ENCODE measurements around the gene ERN1. TPM values are rescaled to one million over a fixed set of nuclear protein-coding genes. Genes with fewer than 3 reads are reported as not detected.

ERN1 gene
- total and polyA plus RNA-seq, 2 donors (not counting 1 experiment from before 2014, with no cell fraction given) = 3.3 to 11.7 TPM

DNA sequence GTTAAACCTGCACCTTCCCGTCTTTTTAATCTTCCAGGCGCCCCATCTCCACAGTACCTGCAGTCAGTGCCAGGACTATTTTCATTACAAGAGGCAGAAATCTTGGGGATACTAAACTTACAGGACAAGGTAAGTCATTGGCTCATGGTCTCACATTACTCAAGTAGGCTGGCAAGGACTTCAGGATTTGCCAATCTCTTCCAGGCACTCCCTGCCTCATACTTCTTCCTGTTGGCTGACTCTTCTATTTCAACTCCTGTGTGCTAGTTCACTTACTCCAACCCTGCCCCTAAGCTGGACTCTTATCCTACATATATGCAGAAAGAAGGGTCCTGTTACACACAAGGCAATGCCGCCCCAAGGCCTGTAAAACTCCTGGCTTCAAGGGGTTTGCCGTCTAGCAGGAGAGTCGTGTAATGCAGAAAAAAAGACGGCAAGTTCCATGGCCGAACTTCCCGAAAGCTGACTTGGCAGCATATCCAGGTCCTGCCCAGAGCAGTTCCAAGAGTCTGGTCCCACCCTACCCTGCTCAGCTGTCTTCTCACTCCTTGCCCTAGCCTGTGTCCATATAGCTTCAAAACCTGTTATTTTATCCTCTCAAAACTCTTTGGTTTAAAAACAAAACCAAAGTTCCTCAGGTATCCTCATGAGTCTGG, 14.8 kb downstream of the ERN1 start:
- Histone ChIP-seq H3K4me1 (ENCODE audit: control insufficient read depth, extremely low read depth, insufficient read depth, low read length) (peaks cover 8% of the 10 kb centered on the region), H3K27me3 (ENCODE audit: control insufficient read depth, insufficient read depth, low read length) (no peaks in the 10 kb centered on the region), H3K9ac (ENCODE audit: insufficient read depth, low read length) (no peak overlapping the region), H4K20me1 (ENCODE audit: control insufficient read depth, extremely low read depth, insufficient read depth, low read length) (no peaks in the 10 kb centered on the region), H3K36me3 (ENCODE audit: control insufficient read depth, insufficient read depth, low read length) (no peaks in the 10 kb centered on the region), H3K4me2 (ENCODE audit: extremely low read depth, insufficient read depth, low read length) (peak overlapping the region; percentile 46), H3K79me2 (ENCODE audit: control insufficient read depth, insufficient read depth, low read length) (no peaks in the 10 kb centered on the region), H3K9me3 (ENCODE audit: control insufficient read depth, insufficient read depth, low read depth, low read length) (no peaks in the 10 kb centered on the region), H3K4me3 (replicated peaks in 1 of 4; ENCODE audit: control extremely low read depth in 1 of 4, insufficient read depth in 1 of 4, low read depth in 3 of 4, low read length in 4 of 4) (no peak overlapping the region), H2AFZ (ENCODE audit: low read length) (no peak overlapping the region), H3K27ac (ENCODE audit: insufficient read depth, low read length) (no peak overlapping the region)
- TF ChIP-seq EZH2 (IDR thresholded peaks at IDR 0.05; ENCODE audit: low read length, missing control alignments) = no peak
- TF ChIP-seq, protein P1, sequence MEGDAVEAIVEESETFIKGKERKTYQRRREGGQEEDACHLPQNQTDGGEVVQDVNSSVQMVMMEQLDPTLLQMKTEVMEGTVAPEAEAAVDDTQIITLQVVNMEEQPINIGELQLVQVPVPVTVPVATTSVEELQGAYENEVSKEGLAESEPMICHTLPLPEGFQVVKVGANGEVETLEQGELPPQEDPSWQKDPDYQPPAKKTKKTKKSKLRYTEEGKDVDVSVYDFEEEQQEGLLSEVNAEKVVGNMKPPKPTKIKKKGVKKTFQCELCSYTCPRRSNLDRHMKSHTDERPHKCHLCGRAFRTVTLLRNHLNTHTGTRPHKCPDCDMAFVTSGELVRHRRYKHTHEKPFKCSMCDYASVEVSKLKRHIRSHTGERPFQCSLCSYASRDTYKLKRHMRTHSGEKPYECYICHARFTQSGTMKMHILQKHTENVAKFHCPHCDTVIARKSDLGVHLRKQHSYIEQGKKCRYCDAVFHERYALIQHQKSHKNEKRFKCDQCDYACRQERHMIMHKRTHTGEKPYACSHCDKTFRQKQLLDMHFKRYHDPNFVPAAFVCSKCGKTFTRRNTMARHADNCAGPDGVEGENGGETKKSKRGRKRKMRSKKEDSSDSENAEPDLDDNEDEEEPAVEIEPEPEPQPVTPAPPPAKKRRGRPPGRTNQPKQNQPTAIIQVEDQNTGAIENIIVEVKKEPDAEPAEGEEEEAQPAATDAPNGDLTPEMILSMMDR (conservative IDR thresholded peaks at IDR 0.05 in 1 of 2, IDR thresholded peaks at IDR 0.05 in 1 of 2; ENCODE audit: low read depth in 1 of 2, low read length in 2 of 2) = no peak
- DNase-seq (ENCODE audit: low read depth in 2 of 2) = no peak

DNA sequence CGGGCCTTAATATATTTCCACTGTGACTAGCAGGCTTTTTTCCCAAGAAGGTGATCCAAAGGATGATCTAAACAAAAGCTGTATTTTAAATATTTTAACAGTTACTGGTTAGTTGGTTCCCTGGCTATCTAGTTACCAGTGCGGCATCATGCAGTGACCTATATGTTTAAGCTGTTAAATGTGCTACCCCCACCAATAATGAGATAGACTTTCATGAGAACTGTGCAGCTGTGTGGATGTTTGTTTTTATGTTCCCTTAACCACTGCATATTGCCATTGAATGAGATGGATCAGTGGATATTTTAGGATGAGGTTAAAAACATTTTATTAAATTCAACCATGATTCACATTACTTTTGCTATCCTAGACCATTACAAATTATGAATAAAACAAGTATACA, 16.9 kb downstream of the ERN1 start:
- no peak for DNase-seq (ENCODE audit: low read depth in 2 of 2)
- Histone ChIP-seq H3K79me2 (ENCODE audit: control insufficient read depth, insufficient read depth, low read length) (no peaks in the 10 kb centered on the region), H3K27me3 (ENCODE audit: control insufficient read depth, insufficient read depth, low read length) (no peaks in the 10 kb centered on the region), H3K4me2 (ENCODE audit: extremely low read depth, insufficient read depth, low read length) (no peak overlapping the region), H3K9me3 (ENCODE audit: control insufficient read depth, insufficient read depth, low read depth, low read length) (no peaks in the 10 kb centered on the region), H3K4me1 (ENCODE audit: control insufficient read depth, extremely low read depth, insufficient read depth, low read length) (peaks cover 8% of the 10 kb centered on the region), H2AFZ (ENCODE audit: low read length) (no peak overlapping the region), H4K20me1 (ENCODE audit: control insufficient read depth, extremely low read depth, insufficient read depth, low read length) (no peaks in the 10 kb centered on the region), H3K4me3 (replicated peaks in 1 of 4; ENCODE audit: control extremely low read depth in 1 of 4, insufficient read depth in 1 of 4, low read depth in 3 of 4, low read length in 4 of 4) (no peak overlapping the region), H3K27ac (ENCODE audit: insufficient read depth, low read length) (no peak overlapping the region), H3K36me3 (ENCODE audit: control insufficient read depth, insufficient read depth, low read length) (no peaks in the 10 kb centered on the region), H3K9ac (ENCODE audit: insufficient read depth, low read length) (no peak overlapping the region)
- TF ChIP-seq, protein P1 (conservative IDR thresholded peaks at IDR 0.05 in 1 of 2, IDR thresholded peaks at IDR 0.05 in 1 of 2; ENCODE audit: low read depth in 1 of 2, low read length in 2 of 2) = no peak

DNA sequence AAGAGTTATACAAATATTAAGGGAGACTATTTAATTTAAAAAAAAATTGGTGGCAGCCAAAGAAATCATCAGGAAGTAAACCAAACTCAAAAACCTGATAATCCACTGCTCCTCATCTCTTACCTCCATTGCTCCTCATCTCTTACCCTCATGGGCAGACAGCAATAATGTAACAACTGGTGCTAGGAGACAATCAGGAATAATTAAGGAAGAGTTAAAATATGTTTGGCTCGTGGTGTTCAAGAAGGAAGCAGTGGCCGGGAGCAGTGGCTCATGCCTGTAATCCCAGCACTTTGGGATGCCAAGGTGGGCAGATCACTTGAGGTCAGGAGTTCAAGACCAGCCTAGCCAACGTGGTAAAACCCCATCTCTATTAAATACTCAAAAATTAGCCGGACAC, 18.1 kb downstream of the ERN1 start:
- no peaks in the 10 kb centered on the region for H3K36me3 ChIP-seq (ENCODE audit: control insufficient read depth, insufficient read depth, low read length)
- no peaks in the 10 kb centered on the region for H4K20me1 ChIP-seq (ENCODE audit: control insufficient read depth, extremely low read depth, insufficient read depth, low read length)
- H3K9ac ChIP-seq (ENCODE audit: insufficient read depth, low read length) = no peak overlapping the region
- H3K9me3 ChIP-seq (ENCODE audit: control insufficient read depth, insufficient read depth, low read depth, low read length) = no peaks in the 10 kb centered on the region
- no peak for DNase-seq (ENCODE audit: low read depth in 2 of 2)
- no peak overlapping the region for H3K27ac ChIP-seq (ENCODE audit: insufficient read depth, low read length)
- no peak for TF ChIP-seq EZH2 (IDR thresholded peaks at IDR 0.05; ENCODE audit: low read length, missing control alignments)
- TF ChIP-seq, protein P1 (conservative IDR thresholded peaks at IDR 0.05 in 1 of 2, IDR thresholded peaks at IDR 0.05 in 1 of 2; ENCODE audit: low read depth in 1 of 2, low read length in 2 of 2) = no peak
- H2AFZ ChIP-seq (ENCODE audit: low read length) = no peak overlapping the region
- H3K79me2 ChIP-seq (ENCODE audit: control insufficient read depth, insufficient read depth, low read length) = no peaks in the 10 kb centered on the region
- peaks cover 8% of the 10 kb centered on the region for H3K4me1 ChIP-seq (ENCODE audit: control insufficient read depth, extremely low read depth, insufficient read depth, low read length)
- no peak overlapping the region for H3K4me3 ChIP-seq (replicated peaks in 1 of 4; ENCODE audit: control extremely low read depth in 1 of 4, insufficient read depth in 1 of 4, low read depth in 3 of 4, low read length in 4 of 4)
- no peaks in the 10 kb centered on the region for H3K27me3 ChIP-seq (ENCODE audit: control insufficient read depth, insufficient read depth, low read length)
- H3K4me2 ChIP-seq (ENCODE audit: extremely low read depth, insufficient read depth, low read length) = no peak overlapping the region
